NCI-H2107 treated with DMSO at 0.1 percent for 48 hours (cell line): ENCODE results near the gene MYG1.

Source experiments
- DNase-seq: peaks from one replicate; lab custom pipeline; 2025; ENCODE audit not compliant: unreplicated experiment; lab: John Stamatoyannopoulos, UW

Gene MYG1

DNA sequence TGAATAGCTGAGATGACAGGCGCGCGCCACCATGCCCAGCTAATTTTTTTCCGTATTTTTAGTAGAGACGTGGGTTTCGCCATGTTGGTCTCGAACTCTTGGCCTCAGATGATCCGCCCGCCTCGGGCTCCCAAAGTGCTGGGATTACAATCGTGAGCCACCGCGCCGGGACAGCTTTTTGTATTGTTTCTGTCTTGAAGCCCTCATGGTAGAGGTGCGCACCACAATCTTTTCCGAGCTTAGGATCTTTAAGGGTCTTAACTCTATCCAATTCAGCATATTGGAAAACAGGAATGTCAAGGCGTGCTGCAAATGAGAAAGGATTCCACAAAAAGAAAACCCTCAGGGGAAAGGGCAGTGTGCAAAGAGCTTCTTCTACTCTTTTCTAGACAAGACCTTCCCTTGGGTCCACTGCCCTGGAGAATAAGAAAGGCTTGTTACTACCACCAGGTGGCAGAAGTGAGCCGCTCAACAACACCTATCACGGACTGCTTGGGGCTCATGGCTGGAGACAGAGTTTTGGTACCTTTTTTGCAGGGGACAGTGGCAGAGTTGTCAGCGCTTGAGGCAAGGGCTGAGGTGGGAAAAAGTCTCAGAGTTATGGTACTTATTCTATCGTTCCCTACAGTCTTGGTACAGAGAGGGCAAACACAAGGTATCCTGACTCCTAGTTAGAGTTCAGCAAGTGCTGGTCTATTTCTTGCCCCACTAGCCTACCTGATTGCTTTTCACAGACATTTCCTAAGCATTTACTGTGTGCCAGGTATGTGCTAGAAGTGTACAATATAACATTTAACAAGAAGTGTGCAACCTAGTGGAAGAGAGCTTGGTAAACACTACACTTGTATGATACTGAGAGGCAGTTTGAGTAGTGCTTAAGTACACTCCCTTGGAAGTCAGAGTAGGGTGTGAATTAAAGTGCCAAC is 53.1 kb downstream of the MYG1 start:
- peak; percentile 74 for DNase-seq

DNA sequence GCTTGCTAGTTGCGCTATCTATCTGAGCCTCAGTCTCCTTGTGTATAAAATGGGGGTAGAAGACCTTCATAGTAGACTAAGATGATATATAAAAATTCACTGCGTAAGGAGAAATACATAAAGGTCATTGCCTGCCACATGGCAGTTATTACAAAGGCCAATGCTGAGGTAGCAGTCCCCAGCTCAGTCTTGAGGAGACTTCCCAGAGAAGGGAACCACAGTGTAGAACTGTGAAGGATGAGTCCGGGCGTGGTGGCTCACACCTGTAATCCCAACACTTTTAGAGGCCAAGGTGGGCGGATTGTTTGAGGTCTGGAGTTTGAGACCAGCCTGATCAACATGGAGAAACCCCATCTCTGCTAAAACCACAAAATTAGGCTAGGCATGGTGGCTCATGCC is 53.8 kb downstream of the MYG1 start:
- no peak for DNase-seq

DNA sequence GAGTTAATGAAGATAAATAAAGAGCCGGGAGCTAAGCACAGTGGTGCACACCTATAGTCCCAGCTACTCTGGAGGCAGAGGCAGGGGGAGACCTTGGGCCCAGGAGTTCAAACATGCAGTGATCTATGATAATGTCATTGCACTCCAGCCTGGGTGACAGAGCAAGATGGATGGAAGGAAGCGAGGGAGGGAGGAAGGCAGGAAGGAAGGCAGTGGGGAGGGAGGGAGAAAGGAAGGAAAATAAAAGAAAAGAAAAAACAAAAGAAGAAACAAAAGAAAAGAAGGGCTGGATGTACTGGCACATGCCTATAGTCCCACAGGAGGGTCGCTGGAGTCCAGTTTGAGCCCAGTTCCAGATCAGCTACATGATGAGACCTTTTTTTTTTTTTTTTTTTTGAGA is 55.6 kb downstream of the MYG1 start:
- DNase-seq, result no peak
